Upper lobe of left lung (tissue), 6 donors: ENCODE results near the gene PIGL. TPM values are rescaled to one million over a fixed set of nuclear protein-coding genes. Genes with fewer than 3 reads are reported as not detected.
A peak's percentile ranks its signal among the peaks of the same experiment; 100 is the strongest.

Experiments used
- ATAC-seq, 2 donors: fragments of 200-7000 bp; cut with Tn5 transposase; one replicate each; pipeline ENCODE4 v1.9.1; 2022; ENCODE audit warnings: mild to moderate bottlenecking in 2 of 2, moderate library complexity in 2 of 2; ENCODE audit not compliant: low FRiP score in 2 of 2
- DNase-seq, 2 donors: peaks; one replicate each; pipeline ENCODE4 v3.0.0-alpha.2; 2019 to 2020
- H3K27ac ChIP-seq, 4 donors: fragments of 200-600 bp; sonication (generic); one replicate each; pipeline ENCODE4 v1.5.1; 2016 to 2019
- H3K27me3 ChIP-seq, 4 donors: fragments of 200-600 bp; sonication (generic); one replicate each; pipeline ENCODE4 v1.5.1; 2017 to 2019
- H3K36me3 ChIP-seq, 4 donors: fragments of 200-600 bp; sonication (generic); one replicate each; pipeline ENCODE4 v1.5.1; 2016 to 2019
- H3K4me1 ChIP-seq, 4 donors: fragments of 200-600 bp; sonication (generic); one replicate each; pipeline ENCODE4 v1.5.1; 2018 to 2019
- H3K4me3 ChIP-seq, 4 donors: fragments of 200-600 bp; sonication (generic); one replicate each; pipeline ENCODE4 v1.5.1; 2017 to 2019; ENCODE audit warnings: mild to moderate bottlenecking in 2 of 4, moderate library complexity in 1 of 4
- H3K9me3 ChIP-seq, 4 donors: fragments of 200-600 bp; sonication (generic); one replicate each; pipeline ENCODE4 v1.5.1; 2018 to 2019
- CTCF ChIP-seq, 6 experiments: fragments of 450-650 bp in 4 of 6; fragments of 200-600 bp in 2 of 6; sonication (generic) in 2 of 6; IDR thresholded peaks; one replicate each; pipeline ENCODE4 v1.5.1; 2016 to 2019; ENCODE audit warnings: antibody characterized with exemption in 6 of 6
- EP300 ChIP-seq, 4 donors: sonication (generic); formaldehyde crosslinking; IDR thresholded peaks; one replicate each; pipeline ENCODE4 v1.5.1; 2017; ENCODE audit warnings: antibody characterized with exemption in 4 of 4, control low read depth in 2 of 4
- POLR2A ChIP-seq, 4 donors: fragments of 450-650 bp; IDR thresholded peaks; one replicate each; pipeline ENCODE4 v1.5.1; 2016 to 2017; ENCODE audit warnings: antibody characterized with exemption in 4 of 4, mild to moderate bottlenecking in 2 of 4
- POLR2AphosphoS5 ChIP-seq, 2 donors: sonication (generic); formaldehyde crosslinking; IDR thresholded peaks; one replicate each; pipeline ENCODE4 v1.5.1; 2017; ENCODE audit warnings: antibody characterized with exemption in 2 of 2
- WGBS, 2 donors: methylation state at CpG; one replicate each; pipeline ENCODE4 v1.1.5; 2017 to 2018; 5-methylcytosine and 5-hydroxymethylcytosine counted together
- small RNA-seq, 4 donors: library from RNA; depleted of rRNA; stranded (forward); fragments of <200 nt; gene quantifications; one replicate each; pipeline ENCODE3, GENCODE V24; 2016
- total RNA-seq, 6 donors: library from RNA; depleted of rRNA in 4 of 6; stranded (reverse); fragments of >200 nt in 4 of 6; gene quantifications; one replicate each; pipeline versions ENCODE4 v1.1.0 to v1.2.1, GENCODE V29; 2016 to 2021
- donor health status: DM: no; HTN: no; CAD: no; lungs with moderate emphysema.
- donor health status: DM: no; HTN: yes; CAD: no; lungs with severe emphysema.

The PIGL gene
- total RNA-seq, 6 donors from 2014 or later: 20.8 to 207 (median 53.1) TPM

GRCh38 chr17:16363749-16364536, 146.9 kb downstream of the PIGL start:
- TF ChIP-seq CTCF (IDR thresholded peaks at IDR 0.05) (peak; percentile 80 to 92 (median 86)), POLR2A (IDR thresholded peaks at IDR 0.05) (no peak)
- H3K36me3 ChIP-seq: no peaks in the 10 kb centered on the region
- H3K4me1 ChIP-seq: peaks cover 0 to 11% (median 9%) of the 10 kb centered on the region in 4 donors
- H3K4me3 ChIP-seq: no peak overlapping the region
- H3K27me3 ChIP-seq: no peaks in the 10 kb centered on the region
- H3K9me3 ChIP-seq: no peaks in the 10 kb centered on the region
- peak in 1 of 2 donors; percentile 81 for DNase-seq
- WGBS, 2 donors: 12% methylated on average over 6 of the region's 6 CpGs
- peak; percentile 89 to 92 for ATAC-seq
- H3K27ac ChIP-seq: peak overlapping the region in 3 of 4 donors; percentile 0 to 44 (median 5)

- Histone ChIP-seq H3K36me3 (no peaks in the 10 kb centered on the region), H3K9me3 (no peaks in the 10 kb centered on the region), H3K27ac (peak overlapping the region in 2 of 4 donors; percentile 5 to 44), H3K4me3 (no peak overlapping the region), H3K27me3 (no peaks in the 10 kb centered on the region), H3K4me1 (peaks cover 0 to 11% (median 9%) of the 10 kb centered on the region in 4 donors)
- TF ChIP-seq EP300 (IDR thresholded peaks at IDR 0.05): no peak
- TF ChIP-seq CTCF (IDR thresholded peaks at IDR 0.05): no peak
- ATAC-seq (no peak), DNase-seq (no peak)
These were observed 147.6 kb downstream of the PIGL start for GRCh38 chr17:16364625-16365024.

GRCh38 chr17:16371742-16372141, 154.7 kb downstream of the PIGL start:
- H3K27ac ChIP-seq: peak overlapping the region in 2 of 4 donors; percentile 51 to 68
- H3K27me3 ChIP-seq: no peaks in the 10 kb centered on the region
- no peak for DNase-seq
- TF ChIP-seq POLR2AphosphoS5 (IDR thresholded peaks at IDR 0.05) (peak in 1 of 2 donors; percentile 57), CTCF (IDR thresholded peaks at IDR 0.05) (no peak), EP300 (IDR thresholded peaks at IDR 0.05) (peak in 2 of 4 donors; percentile 29 to 53), POLR2A (IDR thresholded peaks at IDR 0.05) (no peak)
- no peaks in the 10 kb centered on the region for H3K9me3 ChIP-seq
- WGBS, 2 donors: 52 to 63% methylated on average over 5 of the region's 5 CpGs
- no peak for ATAC-seq
- H3K4me1 ChIP-seq: peaks cover 6 to 18% (median 14%) of the 10 kb centered on the region in 4 donors
- no peaks in the 10 kb centered on the region for H3K36me3 ChIP-seq
- H3K4me3 ChIP-seq: no peak overlapping the region

- 74 to 75% methylated on average over 16 of the region's 16 CpGs for WGBS, 2 donors
- TF ChIP-seq EP300 (IDR thresholded peaks at IDR 0.05) (peak in 2 of 4 donors; percentile 45 to 78), CTCF (IDR thresholded peaks at IDR 0.05) (no peak), POLR2AphosphoS5 (IDR thresholded peaks at IDR 0.05) (peak; percentile 51 to 70), POLR2A (IDR thresholded peaks at IDR 0.05) (peak in 1 of 4 donors; percentile 16)
- H3K27ac ChIP-seq: peak overlapping the region; percentile 16 to 71 (median 28)
- peak in 1 of 2 donors; percentile 55 for DNase-seq
- no peaks in the 10 kb centered on the region for H3K36me3 ChIP-seq
- H3K4me3 ChIP-seq: peak overlapping the region in 2 of 4 donors; percentile 4 to 17
- H3K9me3 ChIP-seq: no peaks in the 10 kb centered on the region
- peaks cover 11 to 18% (median 18%) of the 10 kb centered on the region in 4 donors for H3K4me1 ChIP-seq
- H3K27me3 ChIP-seq: no peaks in the 10 kb centered on the region
- ATAC-seq: peak; percentile 77 to 80
These were observed 157.3 kb downstream of the PIGL start for GRCh38 chr17:16374146-16374938.

Small RNAs within 50 kb of the gene (small RNA-seq; reads per million reads assigned to genes)
- 0 to 0.33 (median 0.10) reads per million in 4 donors for gene MIR1288

Other genes with a start within 250 kb of the PIGL start
- gene ZSWIM7, start 217.5 kb upstream of the PIGL start, total RNA-seq: 10 to 100 TPM; 20.8 to 30.7 (median 23.4) TPM
- 100 to 1,000 TPM in 3 of 6 donors, 10 to 100 TPM in 3; 33.2 to 229 (median 92.9) TPM for gene TTC19, start 217.4 kb upstream of the PIGL start, total RNA-seq
- 100 to 1,000 TPM; 111 to 301 (median 147) TPM for gene NCOR1, start 1.7 kb upstream of the PIGL start, total RNA-seq
- 10 to 100 TPM in 4 of 6 donors, 1 to 10 TPM in 2; 3.4 to 30.4 (median 11.1) TPM for gene CENPV, start 136.3 kb downstream of the PIGL start, total RNA-seq
- gene UBB, start 163.9 kb downstream of the PIGL start, total RNA-seq: 1,000 to 10,000 TPM in 3 of 6 donors, 100 to 1,000 TPM in 3; 281 to 1,666 (median 998) TPM
- 100 to 1,000 TPM in 2 of 6 donors, 10 to 100 TPM in 4; 33.4 to 127 (median 48.6) TPM for gene TRPV2, start 198.4 kb downstream of the PIGL start, total RNA-seq